Activated T-cell treated with anti-CD3 and anti-CD28 coated beads, Interleukin-2, amount 50 U/mL, for 48 hours (primary cell): ENCODE results near the gene TACC3.
A peak's percentile ranks its signal among the peaks of the same experiment; 100 is the strongest.

Experiments used
- DNase-seq, 2 experiments: peaks; one replicate each; pipeline ENCODE4 v3.0.0-alpha.2; 2020

The TACC3 gene

DNA sequence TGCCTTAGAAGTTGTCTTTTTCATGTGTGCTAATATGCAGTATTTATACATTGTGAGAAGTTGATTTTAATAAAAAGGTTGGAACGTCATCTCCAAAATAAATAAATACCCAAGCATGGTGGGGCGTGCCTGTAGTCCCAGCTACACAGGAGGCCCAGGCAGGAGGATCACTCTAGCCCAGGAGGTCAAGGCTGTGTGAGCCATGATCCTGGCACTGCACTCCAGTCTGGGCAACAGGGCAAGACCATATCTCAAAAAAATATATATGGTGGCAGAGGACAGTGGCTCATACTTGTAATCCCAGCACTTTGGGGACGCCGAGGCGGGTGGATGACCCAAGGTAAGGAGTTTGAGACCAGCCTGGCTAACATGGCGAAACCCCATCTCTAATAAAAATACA, 15.6 kb upstream of the TACC3 start:
- DNase-seq: no peak

DNA sequence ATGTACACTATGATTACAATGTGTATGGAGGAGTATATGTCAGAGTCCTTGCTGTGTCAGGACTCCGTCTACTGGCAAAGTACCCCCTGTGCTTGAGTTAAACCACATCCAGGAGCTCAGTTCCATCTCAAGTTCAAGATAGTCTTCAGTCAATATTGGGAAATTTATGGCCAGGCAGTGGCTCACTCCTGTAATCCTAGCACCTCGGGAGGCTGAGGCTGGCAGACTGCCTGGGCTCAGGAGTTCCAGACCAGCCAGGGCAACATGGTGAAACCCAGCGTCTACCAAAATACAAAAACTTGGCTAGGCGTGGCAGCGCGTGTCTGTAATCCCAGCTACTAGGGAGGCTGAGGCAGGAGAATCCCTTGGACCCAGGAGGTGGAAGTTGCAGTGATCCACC, 15.0 kb upstream of the TACC3 start:
- DNase-seq: no peak

DNA sequence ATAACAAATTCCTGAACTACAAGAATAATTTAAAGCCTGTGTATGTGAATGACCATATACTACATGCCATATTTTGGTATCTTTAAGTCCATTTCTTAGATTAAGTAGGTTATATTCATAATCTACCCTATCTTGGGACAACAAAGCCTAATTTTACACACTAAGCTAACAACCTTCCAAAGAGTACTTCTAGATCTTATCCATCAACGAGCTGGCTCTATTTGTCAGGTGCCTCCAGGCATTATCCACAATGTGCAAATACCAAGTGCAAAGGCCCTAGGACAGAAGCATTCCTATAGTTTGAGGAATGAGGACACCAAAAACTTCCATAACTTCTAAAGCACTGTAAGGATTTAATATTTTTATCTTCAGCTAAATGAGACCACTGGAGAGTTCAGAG, 12.7 kb upstream of the TACC3 start:
- DNase-seq: no peak

DNA sequence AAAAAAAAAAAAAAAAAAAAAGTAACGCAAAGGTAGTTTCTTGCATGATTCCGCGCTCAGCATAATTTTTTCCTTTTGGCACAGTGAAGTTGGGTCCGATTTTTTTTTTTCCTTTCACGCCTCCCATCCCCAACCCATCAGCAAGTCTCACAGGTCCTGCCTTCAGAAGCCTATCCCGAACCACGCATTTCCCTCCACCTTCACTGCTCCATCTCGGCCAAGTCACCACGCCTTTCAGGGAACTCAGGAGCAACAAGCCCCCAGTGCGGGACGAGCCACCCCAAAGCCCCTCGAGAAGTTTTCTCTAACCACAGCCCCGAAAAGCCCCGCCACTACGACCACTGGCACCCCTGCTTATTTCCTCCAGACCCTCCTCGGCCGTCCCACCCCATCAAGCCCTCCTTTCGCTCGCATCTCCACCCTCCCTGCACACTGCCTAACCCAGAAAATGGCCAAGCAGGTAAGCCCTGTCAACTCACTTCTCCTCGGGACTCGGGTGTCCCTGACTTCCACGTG, 10.2 kb upstream of the TACC3 start:
- DNase-seq: no peak

DNA sequence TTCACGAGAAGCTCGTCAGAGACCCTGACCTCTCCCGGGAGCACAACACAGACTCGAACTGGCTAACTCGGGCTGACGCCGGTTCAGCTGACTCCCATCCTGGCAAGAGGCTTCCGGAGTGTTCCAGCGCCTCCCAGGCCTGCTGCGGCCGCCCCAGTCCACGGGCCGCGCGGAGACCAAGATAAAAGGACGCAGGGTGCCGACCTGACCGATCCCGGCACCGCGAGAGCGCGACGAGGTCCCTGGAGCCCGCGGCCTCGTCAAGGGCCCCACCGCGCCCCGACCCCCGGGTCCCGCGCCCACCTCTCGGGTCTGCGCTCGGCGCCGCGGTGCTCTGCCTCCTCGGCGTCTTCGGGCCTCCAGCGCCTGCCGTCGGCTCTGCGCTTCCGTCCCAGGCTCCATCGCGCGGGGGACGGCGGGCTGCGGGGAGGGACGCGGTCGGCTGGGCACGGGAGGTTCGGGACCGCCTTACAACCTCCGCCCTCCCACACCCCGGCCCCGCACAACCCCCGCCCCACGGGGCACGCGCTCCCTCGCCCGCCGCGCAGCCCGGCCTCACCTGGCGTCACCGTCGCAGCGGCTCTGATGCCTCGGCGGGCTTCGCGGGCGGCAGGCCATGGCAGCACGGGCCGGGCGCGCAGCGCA, 9.6 kb upstream of the TACC3 start:
- DNase-seq: peak in 1 of 2 experiments; percentile 61

DNA sequence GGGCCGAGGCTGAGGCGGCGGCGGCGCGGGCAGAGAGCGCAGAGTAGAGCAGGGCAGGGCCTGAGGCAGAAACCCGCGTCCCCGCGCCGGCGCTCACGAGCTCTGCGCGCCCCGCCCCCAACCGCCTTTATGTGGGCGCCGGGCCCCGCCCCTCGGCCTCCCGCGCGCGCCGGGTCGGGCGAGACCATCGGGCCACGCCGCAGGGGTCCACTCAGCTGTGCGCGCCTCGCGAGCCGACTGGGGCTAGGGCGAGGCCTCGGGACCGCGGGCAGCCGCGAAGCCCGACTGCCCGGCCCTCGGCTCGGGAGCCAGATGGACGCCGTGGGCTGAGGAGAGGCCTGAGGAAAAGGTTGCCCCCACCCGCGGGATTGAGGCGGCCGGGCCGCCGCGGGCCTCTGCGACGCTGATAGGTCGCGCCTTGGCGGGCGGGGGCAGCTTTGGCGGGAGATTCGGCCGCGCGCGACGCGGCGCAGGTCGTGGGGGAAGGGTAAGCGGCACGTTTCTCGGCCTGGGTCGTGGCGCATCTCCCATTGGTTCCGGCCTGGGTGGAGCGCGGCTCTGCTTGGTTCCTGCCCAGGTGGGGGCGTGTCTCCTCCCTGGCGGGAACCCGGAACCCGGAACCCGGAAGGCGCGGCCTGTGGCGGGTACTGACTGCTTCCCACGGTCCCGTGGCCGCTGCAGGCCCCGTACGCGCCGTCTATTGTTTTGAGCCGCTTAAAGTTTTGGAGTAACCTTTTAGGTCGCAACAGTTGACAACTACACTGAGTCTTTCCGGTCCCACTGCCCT, 8.9 kb upstream of the TACC3 start, which contains the start of gene SLBP:
TSS of gene SLBP (minus strand) at position 104 of the 787 bp plus-strand sequence. CDS start 131 bp downstream, outside the sequence.
- peak; percentile 99 for DNase-seq

DNA sequence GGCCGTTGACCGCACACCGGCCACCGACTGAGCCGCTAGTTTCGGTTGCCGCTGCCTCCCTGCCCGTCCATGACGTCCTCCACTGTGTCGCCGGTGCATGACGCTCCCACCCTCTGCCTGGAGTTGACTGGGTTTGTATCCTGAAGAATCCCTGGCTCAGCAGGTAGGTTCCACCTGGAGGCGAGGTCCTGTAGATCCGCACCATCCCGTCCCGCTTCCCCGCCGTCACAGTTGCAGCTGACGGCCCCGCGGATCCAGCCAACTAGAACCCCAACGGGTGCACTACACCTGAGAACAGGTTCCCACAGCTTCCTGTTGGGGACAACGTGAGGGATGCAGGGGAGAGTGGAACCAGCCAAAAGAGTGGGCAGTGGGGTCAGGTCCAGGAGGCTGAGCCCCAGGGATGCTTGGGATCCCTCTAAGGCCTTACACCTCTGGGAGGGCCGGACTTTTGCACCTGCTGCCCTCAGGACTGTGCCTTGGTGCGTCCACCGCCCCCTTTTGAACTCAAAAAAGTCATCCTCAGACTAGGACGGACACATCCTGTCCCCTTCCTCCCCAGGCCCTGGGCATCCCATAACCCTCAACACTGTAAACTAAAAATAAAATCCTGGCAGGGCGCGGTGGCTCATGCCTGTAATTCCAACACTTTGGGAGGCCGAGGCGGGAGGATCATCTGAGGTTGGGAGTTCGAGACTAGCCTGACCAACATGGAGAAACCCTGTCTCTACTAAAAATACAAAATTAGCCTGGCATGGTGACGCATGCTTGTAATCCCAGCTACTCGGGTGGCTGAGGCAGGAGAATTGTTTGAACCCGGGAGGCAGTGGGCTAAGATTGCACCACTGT, 8.1 kb upstream of the TACC3 start:
- no peak for DNase-seq

DNA sequence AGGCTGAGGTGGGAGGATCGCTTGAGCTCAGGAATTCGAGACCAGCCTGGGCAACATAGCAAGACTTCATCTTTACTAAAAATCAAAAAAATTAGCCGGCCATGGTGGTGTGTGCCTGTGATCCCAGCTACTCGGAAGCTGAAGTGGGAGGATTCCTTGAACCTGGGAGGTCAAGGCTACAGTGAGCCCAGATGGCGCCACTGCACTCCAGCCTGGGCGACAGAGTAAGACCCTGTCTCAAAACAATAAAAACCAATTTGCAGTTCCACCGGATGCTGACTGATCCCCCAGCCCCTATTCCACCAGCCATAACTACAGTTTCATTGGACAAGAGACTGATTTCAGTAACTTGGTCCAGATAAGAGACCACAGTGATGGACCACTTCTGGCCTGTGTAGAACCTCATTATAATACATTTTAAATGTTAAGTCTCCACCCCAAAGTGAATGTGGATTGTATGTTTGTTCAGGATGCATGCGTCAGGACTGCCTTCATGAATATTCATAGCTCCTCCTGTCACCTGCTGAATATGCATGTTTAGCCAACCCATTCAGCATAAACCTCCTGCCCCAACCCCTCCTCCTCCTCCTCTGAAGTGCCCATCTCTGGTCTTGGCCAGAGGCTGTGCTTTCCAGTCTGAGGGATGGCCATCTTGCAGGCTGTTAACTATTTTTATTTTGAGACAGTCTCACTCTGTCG, 6.9 kb upstream of the TACC3 start:
- DNase-seq: no peak

DNA sequence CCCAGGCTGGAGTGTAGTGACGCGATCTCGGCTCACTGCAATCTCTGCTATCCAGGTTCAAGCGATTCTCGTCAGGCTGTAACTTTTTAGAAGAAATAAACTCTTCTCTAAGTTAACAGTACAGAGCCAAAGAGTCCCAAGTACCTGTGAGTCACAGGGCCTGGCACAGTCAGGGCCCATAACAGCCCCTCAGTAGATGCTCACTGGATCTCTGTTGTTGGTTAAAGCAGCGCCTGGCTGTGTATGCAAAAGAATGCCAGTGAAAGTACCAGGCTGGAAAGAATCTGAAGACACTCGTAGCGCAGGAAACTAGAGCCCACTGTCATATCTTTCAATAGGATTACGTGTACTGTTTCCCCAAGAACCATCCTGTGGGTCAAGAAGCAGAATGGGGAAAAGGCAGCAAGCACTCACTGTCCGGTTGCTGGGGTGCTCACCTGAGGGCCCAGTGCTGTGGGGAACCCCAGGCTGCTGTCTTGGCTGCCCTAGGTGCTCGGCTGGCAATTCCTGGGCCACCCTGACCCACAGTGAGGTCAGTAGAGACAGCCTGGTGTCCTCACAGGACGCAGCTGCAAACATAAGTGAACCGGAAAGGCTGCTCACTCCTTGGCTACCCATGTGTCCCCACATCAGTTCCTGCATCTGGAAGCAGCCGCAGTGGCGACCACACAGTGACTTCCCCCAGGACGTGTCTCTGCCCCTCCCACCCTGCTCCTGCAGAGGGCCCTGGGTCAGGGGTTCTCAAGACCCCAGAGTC, 6.1 kb upstream of the TACC3 start:
- DNase-seq: peak in 1 of 2 experiments; percentile 29

DNA sequence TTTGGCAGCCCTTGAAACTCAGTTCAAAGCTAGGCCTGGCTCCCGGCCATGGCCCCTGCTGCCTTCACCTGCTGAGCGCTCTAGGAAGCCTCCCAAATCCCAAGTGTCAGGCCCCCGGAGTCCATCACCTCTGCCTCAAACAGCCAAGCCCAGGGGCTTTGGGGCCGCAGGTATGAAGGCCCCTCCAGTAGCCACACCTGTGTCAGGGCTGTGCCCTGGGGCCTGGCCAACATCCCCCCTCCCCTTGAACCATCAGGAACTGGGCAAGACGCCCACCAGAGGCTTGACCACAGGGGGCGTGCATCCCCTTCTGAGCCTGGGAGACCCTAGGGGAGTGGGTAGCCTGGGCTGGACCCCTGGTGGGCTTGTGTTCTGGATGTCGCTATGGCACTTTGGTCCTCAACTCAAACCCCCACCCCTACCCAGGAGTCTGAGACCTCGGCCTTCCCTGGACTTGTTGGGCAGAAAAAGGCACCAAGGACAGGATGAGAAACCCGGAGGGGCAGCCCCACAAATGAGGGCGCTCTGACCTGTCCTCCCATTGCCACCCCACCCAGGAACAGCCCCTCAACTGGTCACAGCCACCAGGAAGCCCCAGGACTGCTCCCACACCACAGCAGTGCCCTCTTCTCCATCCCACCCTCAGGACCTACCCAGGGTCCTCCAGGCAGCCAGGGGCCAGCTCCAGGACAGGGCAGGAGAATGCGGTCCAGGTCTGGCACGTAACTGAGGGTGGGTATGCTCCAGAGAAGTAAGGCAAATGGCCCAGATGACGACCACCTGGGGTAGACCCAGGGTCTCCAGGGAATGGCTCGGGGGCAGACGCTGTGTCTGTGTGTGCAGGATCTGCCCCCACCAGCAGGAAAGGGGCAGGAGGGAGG, 5.0 kb upstream of the TACC3 start:
- DNase-seq: peak in 1 of 2 experiments; percentile 22

DNA sequence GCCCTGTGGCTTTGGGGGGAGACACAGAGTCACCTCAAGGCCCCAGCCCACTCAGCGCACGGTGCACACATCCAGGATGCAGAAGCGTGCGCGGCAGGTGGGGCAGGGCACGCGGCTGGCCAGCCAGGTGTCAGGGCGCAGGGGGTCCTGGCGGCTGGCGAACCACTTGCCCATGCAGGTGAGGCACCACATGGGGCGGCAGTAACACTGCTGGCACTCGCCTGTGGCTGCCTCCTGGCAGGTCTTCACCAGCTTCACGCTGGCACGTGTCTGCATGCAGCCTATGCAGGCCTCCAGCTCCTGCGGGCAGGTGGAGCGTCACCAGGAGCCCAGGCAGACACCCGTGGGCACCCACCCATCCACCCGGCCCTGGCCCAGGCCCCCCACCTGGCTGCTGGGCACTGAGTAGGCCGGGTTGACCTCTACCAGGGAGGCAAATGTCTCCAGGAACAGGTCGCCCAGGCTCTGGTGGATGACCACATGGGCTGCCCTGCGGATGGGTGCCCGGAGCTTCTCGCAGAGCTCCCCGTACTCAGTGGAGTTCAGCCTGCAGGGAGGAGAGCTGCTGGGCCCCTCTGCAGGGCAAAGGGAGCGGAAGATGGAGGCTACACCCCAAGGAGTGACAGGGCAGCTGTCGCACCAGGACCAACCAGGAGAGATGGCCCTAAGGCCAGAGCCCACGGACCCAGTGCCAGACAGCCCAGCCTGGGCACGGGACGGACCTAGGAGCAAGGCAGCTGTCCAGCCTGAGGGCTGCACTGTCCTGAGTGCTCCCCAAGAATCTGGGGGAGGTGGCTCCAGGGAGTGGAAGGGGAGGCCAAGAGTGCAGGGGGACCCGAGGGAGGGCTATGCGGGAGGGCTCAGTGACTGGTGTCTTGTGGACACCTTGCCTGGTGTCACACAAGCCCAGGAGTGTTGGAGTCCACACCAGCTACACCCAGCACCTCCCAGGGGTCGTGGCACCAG, 3.9 kb upstream of the TACC3 start:
- DNase-seq: no peak

DNA sequence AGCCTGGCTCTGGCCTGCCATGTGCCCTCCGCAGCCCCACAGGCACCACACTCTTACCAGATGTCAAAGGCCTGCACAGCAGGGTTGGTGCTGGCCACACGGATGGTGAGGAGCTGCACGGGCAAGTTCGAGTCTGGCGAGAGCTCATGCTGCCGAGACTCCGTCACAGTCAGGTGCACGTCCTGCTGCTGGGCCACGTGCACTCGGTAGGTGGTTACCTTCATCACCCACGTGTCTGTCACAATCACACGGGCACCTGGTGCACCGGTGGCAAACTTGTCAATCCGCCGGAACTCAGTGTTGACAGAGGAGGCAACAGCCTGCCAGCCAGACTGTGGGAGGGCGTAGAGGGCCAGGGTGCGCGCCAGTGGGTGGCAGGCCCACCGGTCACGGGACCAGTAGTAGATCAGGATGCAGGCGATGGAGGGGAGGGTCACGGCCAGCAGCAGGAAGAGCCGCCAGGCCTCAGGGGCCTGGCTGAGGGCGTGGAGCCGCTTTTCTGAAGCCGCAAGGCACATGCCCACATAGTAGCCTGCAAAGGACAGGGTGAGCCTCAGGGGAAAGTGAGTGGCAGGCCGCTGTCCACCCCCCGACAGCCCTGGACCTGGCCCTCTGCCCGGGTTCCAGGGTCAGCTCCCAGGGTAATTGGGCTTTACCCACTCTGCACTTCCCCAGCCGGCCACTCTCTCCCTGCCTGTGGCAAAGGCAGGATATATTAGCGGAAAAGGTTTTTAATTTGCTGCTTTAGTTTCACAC, 3.0 kb upstream of the TACC3 start:
- no peak for DNase-seq

DNA sequence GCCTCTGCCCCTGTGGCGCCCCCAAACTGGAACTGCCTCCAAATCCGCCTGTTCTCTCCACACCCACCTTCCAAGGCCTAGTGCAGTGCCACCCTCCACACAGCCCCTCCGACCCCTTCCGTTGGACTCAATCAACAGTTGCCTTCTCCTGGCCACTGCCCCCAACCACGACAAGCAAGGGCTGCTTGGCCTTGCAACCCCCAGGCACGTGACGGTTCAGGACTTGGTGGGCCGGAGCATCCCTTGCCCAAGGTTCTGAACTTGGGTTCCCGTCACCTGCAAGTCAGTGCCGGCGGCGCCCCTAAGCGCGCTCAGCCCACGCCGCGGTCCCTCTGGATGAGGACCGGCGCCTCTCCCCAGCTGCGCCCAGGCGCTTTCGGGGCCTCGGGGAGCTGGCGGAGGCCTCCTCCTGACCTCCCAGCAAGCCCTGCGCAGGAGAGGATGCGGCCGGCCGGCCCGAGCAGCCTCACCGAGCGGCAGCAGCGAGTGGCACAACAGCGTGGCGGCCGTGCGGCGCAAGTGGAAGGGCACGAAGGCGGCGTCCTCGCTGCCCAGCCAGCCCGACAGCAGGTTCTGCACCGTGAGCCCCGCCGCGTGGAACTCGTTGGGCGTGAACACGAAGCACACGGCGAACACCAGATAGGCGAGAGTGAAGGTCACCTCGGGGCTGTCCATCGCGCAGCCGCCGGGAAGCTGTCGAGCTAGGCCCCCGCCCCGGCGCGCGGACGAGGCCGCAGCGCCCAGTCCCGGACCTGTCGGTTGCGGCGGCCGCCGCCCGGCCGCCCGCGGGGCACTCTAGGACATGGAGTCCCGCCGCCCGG, 948 bp upstream of the TACC3 start:
- DNase-seq: peak; percentile 66 to 76

DNA sequence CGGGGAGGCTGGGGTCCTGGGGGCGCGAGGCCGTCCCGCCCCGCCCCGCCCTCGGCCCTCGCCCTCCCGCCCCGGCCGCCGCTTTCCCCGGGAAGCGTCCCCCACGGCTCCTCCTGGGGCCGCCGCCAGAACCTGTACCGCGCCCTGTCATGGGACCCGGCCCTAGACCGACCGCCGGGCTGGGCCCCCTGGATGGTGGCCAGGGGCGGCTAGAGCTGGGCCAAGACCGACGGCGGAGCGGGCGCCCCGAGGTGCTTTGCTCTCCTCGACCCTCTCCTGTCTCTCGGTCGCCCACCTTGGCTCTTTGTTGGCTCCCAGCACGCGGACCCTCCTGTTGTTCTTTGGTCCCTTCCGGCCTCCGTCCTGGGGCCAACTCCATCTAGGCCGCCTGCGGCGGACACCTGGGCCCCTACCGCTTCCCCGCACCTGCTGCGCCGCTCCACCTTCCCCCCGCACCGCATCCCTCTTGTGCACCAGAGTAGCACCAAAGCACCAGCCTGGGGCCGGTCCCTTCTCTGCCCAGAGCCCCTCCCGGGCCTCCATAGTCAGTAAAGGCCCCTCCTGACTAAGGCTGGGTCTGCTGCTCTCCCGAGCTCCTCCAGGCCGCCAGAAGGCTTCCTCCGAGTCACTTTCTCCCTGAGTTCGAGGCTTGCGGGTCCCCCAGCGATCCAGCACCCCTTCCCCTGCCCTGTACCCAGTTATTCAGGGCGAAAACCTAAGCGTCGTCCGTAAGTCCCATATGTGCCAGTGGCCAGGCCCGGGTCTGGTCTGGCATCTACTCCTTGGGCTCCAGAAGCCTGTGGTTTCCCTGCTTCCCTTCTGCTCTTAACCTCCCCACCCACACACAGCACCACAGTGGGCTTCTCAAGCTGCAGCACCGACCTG, 587 bp downstream of the TACC3 start:
- DNase-seq: peak in 1 of 2 experiments; percentile 56

DNA sequence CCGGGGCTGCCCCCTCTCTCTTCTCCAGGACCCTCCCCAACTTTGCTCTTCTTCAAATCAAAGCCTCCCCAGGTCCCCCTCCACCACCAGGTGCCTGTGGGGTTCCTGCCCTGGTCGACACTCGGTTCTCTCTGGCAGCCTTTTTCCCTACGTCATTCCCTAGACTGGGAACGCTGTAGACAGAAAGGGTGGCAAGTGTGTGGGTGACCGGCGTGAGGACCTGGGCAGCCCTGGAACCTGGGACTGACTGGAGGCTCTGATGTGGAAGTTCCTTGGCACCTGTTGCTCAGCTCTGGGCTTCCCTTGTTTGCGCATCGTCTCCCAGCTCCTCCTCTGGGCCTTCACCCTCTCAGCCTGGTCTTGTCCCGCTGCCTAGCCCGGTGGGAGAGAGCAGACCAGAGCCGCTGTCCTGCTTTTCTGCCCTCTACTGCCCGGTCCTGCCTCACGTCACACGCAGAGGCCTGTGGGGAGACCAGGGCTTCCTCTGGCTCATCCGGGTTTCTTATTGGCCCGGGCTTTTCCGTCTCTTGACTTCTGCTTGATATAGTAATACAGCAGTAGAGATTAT, 1.3 kb downstream of the TACC3 start:
- DNase-seq: no peak

DNA sequence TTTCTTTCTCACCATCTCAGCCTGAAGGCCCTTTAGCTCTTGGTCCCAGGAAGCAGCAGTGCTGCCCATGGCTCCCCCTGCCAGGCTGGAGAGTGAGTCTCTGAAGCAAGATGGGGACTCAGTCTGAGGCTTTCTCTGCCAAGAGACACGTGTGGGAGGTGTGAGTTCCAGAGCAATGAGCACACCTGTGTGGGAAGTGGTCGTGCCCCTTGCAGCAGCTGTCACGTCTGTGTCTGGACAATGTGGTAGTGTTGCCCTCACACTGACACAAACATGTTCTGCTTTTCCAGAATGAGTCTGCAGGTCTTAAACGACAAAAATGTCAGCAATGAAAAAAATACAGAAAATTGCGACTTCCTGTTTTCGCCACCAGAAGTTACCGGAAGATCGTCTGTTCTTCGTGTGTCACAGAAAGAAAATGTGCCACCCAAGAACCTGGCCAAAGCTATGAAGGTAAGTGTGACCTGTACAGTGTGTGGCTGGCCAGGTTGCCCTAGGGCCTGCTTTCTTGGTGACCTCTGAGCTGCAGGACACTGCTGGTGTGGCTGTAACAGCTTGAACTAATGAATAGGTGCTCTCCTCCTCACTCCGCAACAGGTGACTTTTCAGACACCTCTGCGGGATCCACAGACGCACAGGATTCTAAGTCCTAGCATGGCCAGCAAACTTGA, 1.9 kb downstream of the TACC3 start:
- peak; percentile 75 to 78 for DNase-seq
